ENCODE measurements around the gene ST3GAL6.

Gene ST3GAL6

GRCh38 chr3:98793971-98794370, 30.8 kb downstream of the ST3GAL6 start:
- no peaks in the 10 kb centered on the region for H3K4me1 Mint-ChIP-seq (ENCODE audit: low read depth)
- H3K36me3 Mint-ChIP-seq (ENCODE audit: low read depth): no peaks in the 10 kb centered on the region
- H3K4me3 Mint-ChIP-seq: no peak overlapping the region
- H3K27ac Mint-ChIP-seq: no peak overlapping the region
- H3K27me3 Mint-ChIP-seq: peaks cover 8% of the 10 kb centered on the region
- H3K9me3 Mint-ChIP-seq: no peaks in the 10 kb centered on the region

DNA sequence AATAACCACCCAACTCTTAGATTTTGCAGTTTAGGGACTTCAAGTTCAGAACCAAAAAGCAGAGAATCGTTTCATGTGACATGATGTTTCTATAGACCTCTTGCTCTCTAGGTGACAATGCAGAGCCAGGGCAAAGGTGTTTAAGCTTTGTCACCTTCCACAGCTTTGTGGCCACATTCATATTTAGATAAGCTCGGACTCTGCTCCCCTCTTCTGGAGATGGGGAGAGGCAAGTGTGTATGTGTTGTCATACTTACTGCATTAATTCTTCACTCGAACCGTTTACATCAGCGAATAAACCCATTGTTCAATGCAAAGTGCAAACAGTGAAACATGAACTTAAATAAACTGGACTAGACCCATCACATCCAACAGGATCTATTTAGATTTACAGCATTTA, 33.2 kb downstream of the ST3GAL6 start:
- no peaks in the 10 kb centered on the region for H3K36me3 Mint-ChIP-seq (ENCODE audit: low read depth)
- H3K4me3 Mint-ChIP-seq: no peak overlapping the region
- H3K9me3 Mint-ChIP-seq: no peaks in the 10 kb centered on the region
- H3K27ac Mint-ChIP-seq: no peak overlapping the region
- no peaks in the 10 kb centered on the region for H3K4me1 Mint-ChIP-seq (ENCODE audit: low read depth)
- peaks cover 3% of the 10 kb centered on the region for H3K27me3 Mint-ChIP-seq

- H3K9me3 Mint-ChIP-seq: no peaks in the 10 kb centered on the region
Observed at GRCh38 chr3:98797905-98798304, 34.8 kb downstream of the ST3GAL6 start.

GRCh38 chr3:98798820-98799219, 35.7 kb downstream of the ST3GAL6 start:
- Mint-ChIP-seq H3K27ac (no peak overlapping the region), H3K4me3 (no peak overlapping the region), H3K36me3 (ENCODE audit: low read depth) (no peaks in the 10 kb centered on the region), H3K27me3 (no peaks in the 10 kb centered on the region), H3K4me1 (ENCODE audit: low read depth) (no peaks in the 10 kb centered on the region), H3K9me3 (no peaks in the 10 kb centered on the region)

More at GRCh38 chr3:98797905-98798304, 34.8 kb downstream of the ST3GAL6 start:
- Mint-ChIP-seq H3K4me3 (no peak overlapping the region), H3K27me3 (no peaks in the 10 kb centered on the region), H3K27ac (no peak overlapping the region), H3K36me3 (ENCODE audit: low read depth) (no peaks in the 10 kb centered on the region), H3K4me1 (ENCODE audit: low read depth) (no peaks in the 10 kb centered on the region)

DNA sequence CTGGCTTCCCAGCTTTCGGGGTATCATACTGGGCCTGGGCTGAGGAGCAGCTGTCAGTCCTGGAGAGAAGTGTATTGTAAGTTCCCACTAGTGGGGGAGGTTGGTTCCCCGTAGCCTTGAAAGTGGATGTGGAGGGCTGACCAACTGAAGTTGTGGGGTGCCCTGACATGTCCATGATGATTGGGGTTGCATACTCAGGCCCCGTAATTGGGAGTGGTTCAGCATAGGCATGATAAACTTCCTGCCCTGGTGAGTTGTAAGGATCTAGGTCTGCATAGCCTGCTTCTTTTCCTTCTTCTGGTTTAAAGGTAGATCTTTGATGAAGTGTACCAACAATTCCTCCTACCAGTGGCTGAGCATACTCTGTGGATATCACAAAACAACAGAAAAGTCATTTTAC, 36.3 kb downstream of the ST3GAL6 start:
- Mint-ChIP-seq H3K27ac (no peak overlapping the region), H3K4me1 (ENCODE audit: low read depth) (no peaks in the 10 kb centered on the region), H3K36me3 (ENCODE audit: low read depth) (peaks cover 1% of the 10 kb centered on the region), H3K9me3 (no peaks in the 10 kb centered on the region), H3K4me3 (no peak overlapping the region), H3K27me3 (no peaks in the 10 kb centered on the region)

DNA sequence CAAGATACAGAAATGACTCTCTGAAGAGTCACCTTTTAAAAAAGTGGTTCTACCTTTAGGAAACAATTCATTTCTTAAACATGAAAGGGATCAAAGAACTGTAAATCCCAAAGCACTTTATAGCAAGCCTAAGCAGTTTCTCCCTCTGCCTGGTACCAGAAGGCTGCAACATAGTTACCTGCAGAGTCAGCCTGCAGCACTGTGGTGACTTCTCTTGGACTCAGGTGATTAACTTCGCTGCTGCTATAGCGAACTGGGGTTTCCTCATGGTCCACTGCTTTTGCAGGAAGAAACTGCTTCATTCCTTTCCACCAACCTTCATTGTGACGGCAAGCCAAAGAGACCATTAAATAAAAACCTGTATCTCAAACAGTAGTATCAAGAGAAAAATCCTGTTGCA, 37.3 kb downstream of the ST3GAL6 start:
- Mint-ChIP-seq H3K4me1 (ENCODE audit: low read depth) (no peaks in the 10 kb centered on the region), H3K27me3 (no peaks in the 10 kb centered on the region), H3K4me3 (no peak overlapping the region), H3K27ac (no peak overlapping the region), H3K9me3 (no peaks in the 10 kb centered on the region), H3K36me3 (ENCODE audit: low read depth) (peaks cover 3% of the 10 kb centered on the region)

DNA sequence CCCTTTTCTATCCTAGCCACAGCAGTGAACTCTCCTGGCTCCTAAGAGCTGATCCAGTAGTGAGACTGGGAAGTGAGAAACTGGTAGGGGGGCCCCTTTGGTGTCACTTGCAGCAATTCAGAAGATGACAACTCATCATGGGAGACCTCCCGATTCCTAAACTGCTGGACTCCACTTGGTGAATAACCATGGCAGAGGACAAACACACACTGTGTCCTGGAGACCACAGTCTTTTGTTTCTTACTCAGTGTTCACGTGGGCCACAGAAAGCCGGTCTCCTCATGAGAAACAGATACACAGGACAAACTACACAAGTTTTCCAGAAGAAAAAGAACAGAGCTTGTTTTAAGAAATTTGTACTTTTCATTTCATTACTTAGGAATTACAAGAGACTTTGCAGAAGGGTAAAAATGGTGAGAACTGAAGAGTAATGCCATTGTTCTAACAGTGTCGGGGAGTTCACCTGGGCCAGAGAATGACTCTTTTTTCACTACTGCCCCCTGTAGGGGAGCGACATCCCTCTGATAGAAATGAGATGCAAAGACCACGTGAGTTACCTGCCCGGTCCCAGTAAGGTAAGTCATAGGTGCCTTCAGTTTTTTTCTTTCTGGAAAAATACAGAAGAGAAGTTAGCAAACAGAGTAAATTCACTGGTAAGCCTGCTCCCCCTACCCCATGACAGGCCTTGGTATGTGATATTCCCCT, 38.1 kb downstream of the ST3GAL6 start:
- no peaks in the 10 kb centered on the region for H3K4me1 Mint-ChIP-seq (ENCODE audit: low read depth)
- H3K27me3 Mint-ChIP-seq: no peaks in the 10 kb centered on the region
- no peak overlapping the region for H3K27ac Mint-ChIP-seq
- H3K36me3 Mint-ChIP-seq (ENCODE audit: low read depth): peaks cover 3% of the 10 kb centered on the region
- no peak overlapping the region for H3K4me3 Mint-ChIP-seq
- H3K9me3 Mint-ChIP-seq: no peaks in the 10 kb centered on the region

- H3K27ac Mint-ChIP-seq: no peak overlapping the region
- H3K27me3 Mint-ChIP-seq: no peaks in the 10 kb centered on the region
- H3K36me3 Mint-ChIP-seq (ENCODE audit: low read depth): peaks cover 13% of the 10 kb centered on the region
- H3K4me1 Mint-ChIP-seq (ENCODE audit: low read depth): no peaks in the 10 kb centered on the region
- no peak overlapping the region for H3K4me3 Mint-ChIP-seq
- no peaks in the 10 kb centered on the region for H3K9me3 Mint-ChIP-seq
Observed at GRCh38 chr3:98805571-98805970, 42.4 kb downstream of the ST3GAL6 start.

DNA sequence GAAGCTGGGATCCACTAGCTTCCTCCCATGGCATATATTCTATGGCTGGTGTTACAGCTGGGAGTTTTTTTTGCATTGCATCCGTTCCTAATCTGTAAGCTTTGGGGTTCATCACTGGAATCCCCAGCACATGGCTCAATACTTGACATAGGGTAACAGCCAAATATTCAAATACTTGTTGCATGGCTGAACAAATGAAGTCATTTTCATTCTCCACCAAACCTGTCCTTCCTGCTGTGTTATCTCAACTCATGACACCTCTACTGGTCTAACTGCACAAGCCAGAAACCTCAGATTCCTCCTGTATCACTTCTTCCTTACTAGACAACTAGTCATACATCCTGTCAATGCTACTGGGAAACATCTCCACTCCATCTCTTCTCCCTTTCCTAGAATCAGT, 43.4 kb downstream of the ST3GAL6 start:
- peak overlapping the region; percentile 10 for H3K27ac Mint-ChIP-seq
- no peak overlapping the region for H3K4me3 Mint-ChIP-seq
- no peaks in the 10 kb centered on the region for H3K9me3 Mint-ChIP-seq
- H3K4me1 Mint-ChIP-seq (ENCODE audit: low read depth): no peaks in the 10 kb centered on the region
- H3K36me3 Mint-ChIP-seq (ENCODE audit: low read depth): peaks cover 13% of the 10 kb centered on the region
- no peaks in the 10 kb centered on the region for H3K27me3 Mint-ChIP-seq

GRCh38 chr3:98807011-98807410, 43.9 kb downstream of the ST3GAL6 start:
- H3K27me3 Mint-ChIP-seq: no peaks in the 10 kb centered on the region
- H3K9me3 Mint-ChIP-seq: no peaks in the 10 kb centered on the region
- H3K4me1 Mint-ChIP-seq (ENCODE audit: low read depth): no peaks in the 10 kb centered on the region
- peaks cover 13% of the 10 kb centered on the region for H3K36me3 Mint-ChIP-seq (ENCODE audit: low read depth)
- peak overlapping the region; percentile 10 for H3K27ac Mint-ChIP-seq
- H3K4me3 Mint-ChIP-seq: no peak overlapping the region

DNA sequence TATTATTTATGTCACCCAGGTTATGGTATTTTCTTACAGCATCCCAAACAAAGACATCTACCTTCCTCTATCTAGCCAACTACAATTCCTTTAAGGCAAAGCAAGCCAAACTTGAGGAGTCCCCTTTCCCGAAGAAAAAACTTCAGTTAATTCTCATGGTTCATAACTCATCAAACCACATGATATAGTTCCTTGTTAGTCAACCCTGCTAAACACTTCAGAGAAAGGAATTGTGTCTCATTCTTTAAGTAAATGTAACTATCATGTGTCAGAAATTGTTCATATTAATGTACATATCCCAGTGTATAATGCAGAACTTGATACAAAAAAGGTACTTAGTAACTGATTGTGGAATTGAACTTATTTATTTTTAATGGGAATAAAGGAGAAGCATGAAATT, 44.4 kb downstream of the ST3GAL6 start:
- H3K27ac Mint-ChIP-seq: no peak overlapping the region
- H3K4me3 Mint-ChIP-seq: no peak overlapping the region
- H3K27me3 Mint-ChIP-seq: no peaks in the 10 kb centered on the region
- no peaks in the 10 kb centered on the region for H3K9me3 Mint-ChIP-seq
- H3K4me1 Mint-ChIP-seq (ENCODE audit: low read depth): no peaks in the 10 kb centered on the region
- H3K36me3 Mint-ChIP-seq (ENCODE audit: low read depth): peaks cover 13% of the 10 kb centered on the region

DNA sequence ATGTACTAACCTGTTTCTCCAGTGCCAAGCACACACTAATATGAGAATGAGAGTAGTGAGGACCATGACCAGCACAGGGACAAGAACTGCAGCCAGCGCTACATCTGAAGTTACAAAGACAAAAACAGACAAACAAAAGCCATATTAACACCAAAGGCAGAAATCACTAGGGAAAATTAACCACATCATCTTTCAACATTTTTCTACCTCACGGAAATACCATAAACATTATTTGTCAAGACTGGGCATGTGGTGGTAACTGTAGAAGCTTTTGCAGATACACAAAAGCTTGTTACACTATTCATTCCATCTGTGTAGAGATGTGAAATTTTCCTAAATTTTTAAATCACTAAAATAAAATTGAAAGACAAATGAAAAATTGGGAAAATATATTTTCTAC, 44.9 kb downstream of the ST3GAL6 start:
- Mint-ChIP-seq H3K4me3 (no peak overlapping the region), H3K27ac (no peak overlapping the region), H3K4me1 (ENCODE audit: low read depth) (no peaks in the 10 kb centered on the region), H3K9me3 (no peaks in the 10 kb centered on the region), H3K36me3 (ENCODE audit: low read depth) (peaks cover 13% of the 10 kb centered on the region), H3K27me3 (no peaks in the 10 kb centered on the region)

GRCh38 chr3:98809557-98809956, 46.4 kb downstream of the ST3GAL6 start:
- Mint-ChIP-seq H3K27ac (no peak overlapping the region), H3K4me1 (ENCODE audit: low read depth) (no peaks in the 10 kb centered on the region), H3K4me3 (no peak overlapping the region), H3K9me3 (no peaks in the 10 kb centered on the region), H3K27me3 (no peaks in the 10 kb centered on the region), H3K36me3 (ENCODE audit: low read depth) (peaks cover 11% of the 10 kb centered on the region)

GRCh38 chr3:98811048-98811447, 47.9 kb downstream of the ST3GAL6 start:
- Mint-ChIP-seq H3K4me1 (ENCODE audit: low read depth) (no peaks in the 10 kb centered on the region), H3K36me3 (ENCODE audit: low read depth) (peaks cover 10% of the 10 kb centered on the region), H3K4me3 (no peak overlapping the region)

GRCh38 chr3:98812851-98813374, 49.8 kb downstream of the ST3GAL6 start:
- Mint-ChIP-seq H3K27ac (no peak overlapping the region), H3K36me3 (ENCODE audit: low read depth) (no peaks in the 10 kb centered on the region), H3K4me1 (ENCODE audit: low read depth) (no peaks in the 10 kb centered on the region), H3K27me3 (no peaks in the 10 kb centered on the region), H3K9me3 (no peaks in the 10 kb centered on the region), H3K4me3 (no peak overlapping the region)

More at GRCh38 chr3:98811048-98811447, 47.9 kb downstream of the ST3GAL6 start:
- H3K9me3 Mint-ChIP-seq: no peaks in the 10 kb centered on the region
- H3K27ac Mint-ChIP-seq: no peak overlapping the region
- H3K27me3 Mint-ChIP-seq: no peaks in the 10 kb centered on the region

DNA sequence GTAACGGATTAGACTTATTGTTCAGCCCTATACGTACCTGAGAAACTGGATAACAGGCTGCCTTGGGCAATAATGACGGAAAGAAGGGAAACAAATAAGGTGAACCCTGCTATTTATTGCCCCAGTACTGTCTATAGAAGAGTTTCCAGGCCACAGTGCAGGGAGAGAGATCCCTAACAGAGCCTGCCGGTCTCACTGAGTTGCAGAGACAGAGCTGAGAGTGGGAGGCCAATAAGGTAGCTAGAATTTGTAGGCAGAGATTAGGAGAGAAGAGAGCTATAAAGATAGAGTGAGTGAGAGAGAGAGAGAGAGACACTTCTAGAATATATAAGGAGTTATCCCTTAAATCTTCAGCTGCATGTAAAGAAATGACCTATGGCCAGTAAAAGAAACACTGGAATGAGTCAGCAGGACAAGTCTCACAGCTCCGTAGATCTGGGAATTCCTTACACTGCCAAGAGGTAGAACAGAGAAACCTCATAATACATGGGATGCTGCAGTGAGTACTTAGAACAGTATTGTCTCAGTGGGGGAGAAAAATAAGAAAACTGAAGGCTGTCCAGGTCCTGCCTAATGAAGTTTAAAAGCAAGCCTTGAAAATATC, 51.8 kb downstream of the ST3GAL6 start:
- no peak overlapping the region for H3K4me3 Mint-ChIP-seq
- H3K4me1 Mint-ChIP-seq (ENCODE audit: low read depth): no peaks in the 10 kb centered on the region
- no peaks in the 10 kb centered on the region for H3K27me3 Mint-ChIP-seq
- H3K9me3 Mint-ChIP-seq: no peaks in the 10 kb centered on the region
- H3K36me3 Mint-ChIP-seq (ENCODE audit: low read depth): no peaks in the 10 kb centered on the region
- no peak overlapping the region for H3K27ac Mint-ChIP-seq

Data from stimulated activated naive CD8-positive, alpha-beta T cell treated with anti-CD3 and anti-CD28 coated beads, Interleukin-15, Interleukin-2, amounts not matched to agents 100 ng/mL and 50 ng/mL, for 24 hours (primary cell).